CD4-positive, alpha-beta T cell treated with Interleukin-10 for 1 hour (primary cell): ENCODE results near the gene CENPS.
"Not testable (repeated sequence)": the region's sequence is repeated elsewhere in the genome, so short reads cannot be mapped to it uniquely, and the experiment has no call there.

Experiments
- DNase-seq: peaks from one replicate; pipeline ENCODE4 v3.0.0-alpha.2; 2020

Gene CENPS

GRCh38 chr1:10456661-10457060 is 26.4 kb downstream of the CENPS start:
- DNase-seq = no peak

DNA sequence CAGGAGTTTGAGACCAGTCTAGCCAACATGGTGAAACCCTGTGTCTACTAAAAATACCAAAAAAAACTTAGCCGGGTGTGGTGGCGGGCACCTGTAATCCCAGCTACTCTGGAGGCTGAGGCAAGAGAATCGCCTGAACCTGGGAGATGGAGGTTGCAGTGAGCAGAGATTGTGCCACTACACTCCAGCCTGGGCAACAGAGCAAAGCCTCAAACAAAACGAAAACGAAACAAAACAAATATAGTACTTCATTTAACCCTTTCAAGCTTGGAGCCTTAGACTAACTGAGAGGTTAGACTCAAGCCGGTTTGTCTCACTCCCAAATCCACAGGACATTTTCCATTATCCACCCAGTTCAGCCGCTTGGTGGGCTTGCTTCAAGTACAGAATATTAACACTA is 27.2 kb downstream of the CENPS start:
- DNase-seq = not testable (repeated sequence)

- no peak for DNase-seq
Observed at GRCh38 chr1:10457875-10458274, 27.6 kb downstream of the CENPS start.

DNA sequence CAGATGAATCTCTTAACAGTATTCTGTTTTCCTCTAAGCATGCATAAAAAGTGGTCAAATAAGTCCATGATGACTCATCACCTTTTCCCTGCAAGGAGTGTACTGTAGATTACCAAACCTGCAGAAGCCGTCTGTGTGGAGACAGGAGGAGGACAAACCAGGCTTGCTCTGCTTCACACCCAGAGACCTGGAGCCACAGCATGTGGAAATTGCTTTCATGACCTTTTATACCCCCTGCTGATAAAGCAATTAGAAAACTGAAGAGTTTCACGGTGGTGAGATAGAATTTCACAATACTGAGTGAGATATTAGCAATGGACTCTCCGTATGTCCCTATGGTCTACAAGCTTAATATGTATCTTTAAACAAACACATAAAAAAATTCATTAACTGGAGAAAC is 29.0 kb downstream of the CENPS start:
- DNase-seq = no peak

DNA sequence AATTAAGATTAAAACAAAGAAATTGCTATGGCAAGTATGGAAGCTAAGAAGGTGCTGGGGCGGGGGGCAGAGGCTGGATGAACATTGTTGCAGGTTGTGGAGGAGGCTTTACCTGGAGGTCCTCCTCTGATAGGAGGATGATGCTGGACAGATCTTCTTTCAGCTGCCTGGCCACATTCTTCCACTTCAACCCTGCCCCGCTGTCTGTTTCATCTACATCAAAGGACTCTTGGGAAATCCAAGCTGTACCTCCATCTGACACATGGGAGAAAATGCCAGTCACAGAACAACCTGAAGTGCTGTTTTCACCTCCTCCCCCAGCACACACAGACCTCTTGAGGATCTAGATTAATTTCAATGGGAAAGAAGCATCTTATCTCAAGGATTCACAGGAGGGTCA is 36.8 kb downstream of the CENPS start:
- no peak for DNase-seq

- DNase-seq = no peak
Observed at GRCh38 chr1:10470043-10470442, 39.8 kb downstream of the CENPS start.

DNA sequence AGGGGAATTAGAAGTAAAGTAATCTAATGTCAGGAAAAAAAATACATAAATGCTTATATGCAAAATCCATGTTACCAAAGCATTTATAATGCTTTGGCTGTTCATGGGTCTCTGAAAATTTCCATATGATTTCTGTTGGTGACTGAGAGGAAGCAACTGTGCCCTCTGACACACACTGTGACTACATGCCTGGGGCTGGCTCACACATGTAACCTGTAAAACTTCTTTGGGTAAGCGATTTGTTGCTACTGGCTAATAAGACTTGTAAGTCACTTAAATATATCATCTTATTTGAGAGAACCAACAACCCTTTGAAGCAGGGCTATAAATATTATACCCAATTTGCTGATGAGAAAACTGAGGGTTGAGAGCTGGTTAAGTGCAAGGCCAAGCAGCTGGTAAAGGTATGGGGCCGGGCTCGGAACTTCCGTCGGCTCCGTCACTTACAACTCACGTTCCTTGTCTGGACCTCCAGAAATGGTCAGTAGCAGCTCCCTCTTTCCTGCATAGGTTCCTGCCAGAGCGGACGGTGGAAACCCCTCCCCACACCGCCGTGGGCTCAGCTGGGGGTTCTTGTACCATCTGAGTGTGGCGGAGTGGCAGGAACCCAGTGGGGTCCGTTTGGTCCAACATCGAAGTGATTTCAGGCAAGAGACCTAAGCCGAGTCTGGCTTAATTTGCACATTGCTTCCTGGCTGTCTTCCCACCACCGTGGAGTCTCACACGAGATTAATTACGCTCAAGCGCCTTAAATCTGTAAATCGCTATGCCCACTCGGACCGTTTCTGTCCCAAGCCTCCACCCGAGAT is 41.4 kb downstream of the CENPS start:
- DNase-seq = peak; percentile 7

DNA sequence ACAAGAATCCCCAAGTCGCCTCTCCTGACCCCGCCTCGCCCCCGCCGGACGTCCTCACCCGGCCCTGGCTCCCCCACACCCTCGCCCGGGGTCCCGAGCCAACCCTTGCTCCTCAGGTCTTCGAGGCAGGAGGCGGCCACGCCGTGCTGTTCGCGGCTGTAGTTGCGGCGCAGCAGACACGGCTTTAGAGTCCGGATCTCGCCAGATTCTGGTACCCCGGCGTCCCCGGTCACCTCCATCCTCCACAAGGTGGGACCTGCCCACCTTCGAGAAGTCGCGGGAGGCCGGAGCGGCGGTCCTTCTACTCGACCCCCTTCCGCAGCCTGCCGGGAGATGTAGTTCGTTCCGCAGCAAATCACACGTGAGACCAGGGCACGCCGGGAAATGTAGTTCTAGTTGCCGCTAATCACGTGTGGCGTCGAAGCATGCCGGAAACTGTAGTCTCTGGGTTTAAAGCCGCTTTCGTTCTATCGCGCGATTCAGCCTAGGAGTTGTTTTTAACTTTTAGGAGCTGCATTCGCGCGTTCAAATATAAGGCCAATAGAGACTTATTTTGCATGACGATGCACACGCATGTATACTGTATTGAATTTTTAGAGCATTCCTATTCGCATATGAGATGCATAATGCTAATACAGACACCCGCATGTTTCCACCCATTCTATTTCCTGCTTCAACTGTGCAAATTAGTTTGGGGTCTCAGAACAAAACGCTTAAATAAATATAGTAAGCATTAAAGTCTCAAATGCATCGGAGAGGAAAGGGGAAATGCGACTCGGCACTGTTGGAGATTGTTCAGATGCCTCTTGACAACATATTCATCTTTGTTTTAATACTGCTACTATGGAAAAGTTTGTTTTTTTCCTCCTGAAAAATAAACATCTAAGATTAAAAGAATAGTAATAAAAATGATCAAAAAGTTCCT is 42.2 kb downstream of the CENPS start, which contains the start of gene DFFA:
DFFA (minus strand) TSS at position 310 of the 925 bp plus-strand sequence; CDS start at position 239, 71 bp downstream.
- DNase-seq = peak; percentile 93

GRCh38 chr1:10473145-10473765 is 43.0 kb downstream of the CENPS start:
- no peak for DNase-seq

- not testable (repeated sequence) for DNase-seq
Observed at GRCh38 chr1:10474309-10474612, 44.0 kb downstream of the CENPS start.

DNA sequence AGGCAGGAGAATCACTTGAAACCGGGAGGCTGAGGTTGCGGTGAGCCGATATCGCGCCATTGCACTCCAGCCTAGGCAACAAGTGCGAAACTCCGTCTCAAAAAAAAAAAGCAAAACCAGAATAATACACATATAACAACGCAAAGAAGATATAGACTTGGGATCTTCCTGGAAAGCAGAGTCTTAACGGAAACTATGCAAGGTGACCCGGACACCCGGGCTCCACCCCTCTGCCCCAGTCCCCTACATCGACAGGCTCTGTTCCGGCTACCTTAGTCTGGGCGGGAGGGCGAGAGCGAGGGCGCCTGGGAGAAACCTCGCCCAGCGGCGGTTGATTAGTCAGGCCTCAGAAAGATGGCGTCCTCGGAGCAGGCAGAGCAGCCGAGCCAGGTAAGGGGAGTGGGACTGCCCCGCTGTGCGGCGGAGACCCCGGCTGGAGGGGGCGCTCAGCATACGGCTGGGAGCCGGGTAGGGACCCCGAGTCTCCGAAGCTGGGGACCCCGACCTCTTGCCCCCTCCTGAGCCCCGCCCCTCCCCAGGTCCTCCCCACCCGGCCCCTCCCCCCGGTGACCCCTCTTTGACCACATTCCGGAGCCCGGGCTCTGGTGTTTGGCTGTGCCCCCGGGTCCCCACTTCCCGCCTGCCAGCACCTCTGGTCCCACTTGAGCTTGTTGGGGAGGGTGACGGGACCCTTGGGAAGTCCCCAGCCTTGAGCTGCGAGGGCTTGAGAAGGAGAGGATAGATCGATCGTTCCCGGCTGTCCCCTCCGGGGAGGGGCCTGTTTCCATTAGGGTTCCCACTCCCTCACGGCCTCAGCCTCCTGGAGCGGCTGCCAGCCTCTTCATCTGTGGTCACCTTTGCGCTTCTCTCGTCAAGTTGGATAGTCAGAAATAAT is 44.6 kb downstream of the CENPS start, which contains the start of gene PEX14:
PEX14 (plus strand) TSS at position 338 of the 895 bp plus-strand sequence; CDS start at position 355, 17 bp downstream.
- DNase-seq = peak; percentile 88

- DNase-seq = no peak
Observed at GRCh38 chr1:10475510-10475909, 45.3 kb downstream of the CENPS start.

GRCh38 chr1:10479296-10479695 is 49.1 kb downstream of the CENPS start:
- DNase-seq = no peak

DNA sequence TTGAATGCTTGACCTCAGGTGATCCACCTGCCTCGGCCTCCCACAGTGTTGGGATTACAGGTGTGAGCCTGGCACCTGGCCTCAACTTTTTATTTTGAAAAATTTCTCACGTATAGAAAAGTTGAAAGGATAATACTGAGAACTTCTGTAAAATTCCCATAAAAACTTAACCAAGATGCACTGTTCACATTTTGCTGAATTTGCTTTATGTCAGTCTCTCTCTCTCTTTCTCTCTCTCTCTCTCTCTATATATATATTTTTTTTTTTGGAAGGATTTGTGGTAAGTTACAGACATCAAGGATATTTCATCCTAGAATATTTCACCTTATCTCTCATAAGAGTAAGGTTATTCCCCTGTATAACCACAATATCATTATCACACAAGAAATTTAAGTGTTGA is 50.4 kb downstream of the CENPS start:
- DNase-seq = no peak

DNA sequence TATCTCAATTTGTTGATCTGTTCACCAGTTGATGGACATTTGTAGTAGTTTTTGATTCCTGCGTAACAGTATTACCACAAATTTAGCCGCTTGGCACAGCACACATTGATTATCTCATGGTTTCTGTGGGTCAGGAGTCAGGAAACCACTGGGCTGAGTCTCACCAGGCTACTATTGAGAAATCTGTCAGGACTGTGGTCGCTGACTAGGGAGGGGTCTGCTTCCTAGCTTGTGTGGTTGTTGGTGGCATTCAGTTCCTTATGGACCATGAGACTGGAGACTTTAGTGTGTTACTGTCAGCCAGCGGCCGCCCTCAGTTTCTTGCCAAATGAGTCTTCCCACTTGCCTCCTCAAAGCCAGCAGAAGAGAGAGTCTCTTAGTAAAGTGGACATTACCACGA is 54.3 kb downstream of the CENPS start:
- DNase-seq = no peak

GRCh38 chr1:10489291-10490055 is 59.2 kb downstream of the CENPS start:
- no peak for DNase-seq

GRCh38 chr1:10490286-10490970 is 60.2 kb downstream of the CENPS start:
- DNase-seq = no peak
